GM18505 (cell line): Measurements from ENCODE around the gene FRAS1.
"Not testable (repeated sequence)": the region's sequence is repeated elsewhere in the genome, so short reads cannot be mapped to it uniquely, and the experiment has no call there.

Source experiments
- ATAC-seq: cut with Tn5 transposase; IDR thresholded peaks from one replicate; pipeline ENCODE4 v1.9.1; 2021; ENCODE audit not compliant: unreplicated experiment
- POLR2A ChIP-seq: IDR thresholded peaks from 4 replicates; pipeline ENCODE4 v1.6.1; 2011; ENCODE audit warnings: borderline replicate concordance; ENCODE audit not compliant: insufficient read depth, insufficient read length; ENCODE audit errors: extremely low read depth

FRAS1 gene

DNA sequence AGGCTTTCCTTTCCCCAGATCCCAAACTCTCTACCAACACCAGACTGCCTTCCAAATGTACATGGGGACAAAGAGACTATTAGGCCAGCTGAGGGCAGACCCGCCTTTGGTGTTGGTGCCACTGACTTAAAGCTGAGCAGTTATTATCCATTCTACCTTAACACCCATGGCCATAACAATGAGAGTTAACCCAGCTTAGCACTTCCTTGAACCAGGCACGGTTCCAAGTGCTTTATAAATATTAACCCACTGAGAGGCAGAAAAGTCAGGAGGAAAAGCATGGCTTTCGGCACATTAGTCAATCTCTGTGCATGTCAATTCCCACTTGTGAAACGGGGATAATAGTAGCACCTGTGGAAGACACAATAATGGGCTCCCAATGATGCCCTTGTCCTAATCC is 251.4 kb downstream of the FRAS1 start:
- ATAC-seq: no peak
- no peak for TF ChIP-seq POLR2A

DNA sequence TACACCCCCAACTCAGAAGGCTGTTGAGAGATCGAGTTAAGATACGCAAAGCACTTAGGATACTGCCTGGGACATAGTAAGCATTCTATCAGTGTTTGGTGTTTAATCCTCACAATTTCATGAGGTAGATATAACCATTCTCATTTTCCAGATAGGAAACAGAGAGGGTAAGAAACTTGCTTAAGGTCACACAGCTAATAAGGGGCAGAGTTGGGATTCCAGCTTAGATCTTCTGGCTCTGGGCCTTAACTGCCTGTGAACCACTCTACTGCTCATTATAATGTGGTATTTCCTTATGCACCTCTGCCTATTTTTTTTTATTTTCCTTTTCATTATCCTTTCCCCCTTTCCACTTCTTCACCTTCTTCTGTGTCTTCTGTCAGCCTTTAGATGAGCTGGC is 252.2 kb downstream of the FRAS1 start:
- no peak for TF ChIP-seq POLR2A
- ATAC-seq: no peak

DNA sequence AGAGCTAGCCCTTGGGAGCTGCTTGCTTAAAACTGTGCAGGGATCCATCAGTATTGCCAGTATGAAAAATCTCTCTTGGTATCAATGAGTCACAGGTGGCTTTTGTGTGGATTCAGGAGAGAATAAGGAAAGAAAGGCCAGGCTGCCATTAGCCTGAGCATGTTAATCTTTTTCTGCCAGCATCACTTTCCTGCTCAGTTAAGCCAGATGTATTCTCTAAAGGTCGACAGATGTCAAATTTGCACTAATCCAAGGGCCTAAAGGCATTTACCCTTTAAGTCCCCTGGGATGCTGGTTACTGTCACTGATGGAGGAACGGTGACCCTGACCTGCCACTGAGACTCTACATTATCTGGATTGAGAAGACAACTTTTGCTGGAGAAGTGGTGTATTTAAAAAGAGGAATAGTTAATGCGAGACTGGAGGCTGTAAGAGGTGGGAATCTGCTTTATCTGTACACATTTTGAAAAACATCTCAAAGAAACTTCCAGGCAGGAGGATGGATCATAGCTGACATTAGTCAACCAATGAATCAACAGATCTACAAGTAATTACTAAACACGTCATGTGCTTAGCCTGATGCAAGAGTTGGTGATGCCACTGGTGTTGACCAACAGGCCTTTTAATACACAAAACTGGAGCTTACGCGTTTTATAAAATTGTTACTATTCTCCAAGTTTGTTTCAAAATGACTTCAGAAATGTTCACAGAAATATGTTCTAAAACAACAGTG is 253.1 kb downstream of the FRAS1 start:
- ATAC-seq: no peak
- TF ChIP-seq POLR2A: no peak

DNA sequence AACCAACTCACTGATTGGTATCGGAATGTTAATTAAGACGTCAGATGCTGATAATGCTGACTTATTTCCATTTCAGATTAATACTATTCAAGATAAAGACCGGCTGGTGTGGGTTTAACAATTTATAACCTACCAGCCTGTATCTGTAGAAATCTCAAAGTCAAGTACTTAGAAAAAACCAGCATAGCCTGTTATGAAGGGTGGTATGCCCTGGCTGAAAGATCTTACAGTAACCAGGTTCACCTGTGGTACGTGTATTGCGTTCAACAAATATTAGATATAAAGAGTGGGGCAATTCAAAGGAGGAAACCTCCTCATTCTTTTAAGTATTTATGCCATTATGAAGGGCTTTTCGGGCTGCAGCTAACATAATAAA is 253.6 kb downstream of the FRAS1 start:
- no peak for ATAC-seq
- TF ChIP-seq POLR2A: no peak

DNA sequence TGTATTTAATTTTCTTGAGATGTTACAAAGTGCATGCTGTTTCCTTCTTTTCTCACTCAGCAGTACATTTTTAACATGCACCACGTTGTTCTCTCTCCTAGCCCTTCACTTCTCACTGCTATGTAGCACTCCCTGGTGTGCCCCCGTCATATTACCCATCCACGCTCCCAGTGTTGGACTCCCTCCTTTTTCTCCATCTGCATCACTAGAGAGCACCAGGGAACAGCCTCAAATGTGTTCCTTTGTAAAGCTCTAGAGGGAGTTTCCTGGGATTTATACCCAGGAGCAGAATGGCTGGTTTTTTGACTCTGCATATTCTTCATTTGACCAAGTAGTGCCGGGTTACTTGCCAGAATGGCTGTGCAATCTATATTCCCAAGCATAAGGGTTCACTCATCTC is 254.2 kb downstream of the FRAS1 start:
- no peak for TF ChIP-seq POLR2A
- ATAC-seq: no peak

DNA sequence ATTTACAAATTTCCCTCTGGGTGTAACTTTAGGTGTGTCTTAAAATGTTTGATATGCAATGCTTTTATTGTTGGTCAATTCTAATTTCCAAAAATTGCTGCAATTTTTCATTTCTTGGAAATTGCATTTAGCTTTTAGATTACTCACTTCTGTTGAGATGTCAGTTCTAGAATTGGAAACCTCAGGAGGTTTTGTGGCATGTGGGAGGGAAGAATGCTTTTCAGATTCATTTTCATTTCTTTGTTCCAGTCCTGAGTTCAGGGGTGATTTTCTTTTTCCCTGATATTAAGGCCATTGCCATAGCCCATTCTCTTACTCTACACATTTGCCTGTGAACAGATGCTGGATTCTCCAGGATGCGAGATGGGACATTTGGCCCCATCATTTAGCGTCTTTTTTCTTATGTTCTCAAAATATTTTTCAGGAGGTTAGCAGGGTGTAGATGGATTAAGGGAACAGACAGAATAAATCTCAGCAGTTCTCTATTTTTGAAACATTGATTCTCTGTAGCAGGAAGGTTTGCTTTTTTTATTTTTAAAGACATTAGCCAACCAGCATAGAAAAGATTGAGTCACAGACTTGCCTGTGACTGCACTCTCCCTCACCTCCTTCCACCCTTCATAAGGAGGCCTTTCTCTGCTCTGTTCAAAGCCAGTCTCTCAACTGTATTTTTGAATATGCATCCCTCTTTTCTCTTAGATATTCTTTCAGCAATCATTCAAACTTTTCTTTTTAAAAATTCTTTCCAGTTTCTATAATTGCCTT is 256.0 kb downstream of the FRAS1 start:
- no peak for ATAC-seq
- TF ChIP-seq POLR2A: no peak

DNA sequence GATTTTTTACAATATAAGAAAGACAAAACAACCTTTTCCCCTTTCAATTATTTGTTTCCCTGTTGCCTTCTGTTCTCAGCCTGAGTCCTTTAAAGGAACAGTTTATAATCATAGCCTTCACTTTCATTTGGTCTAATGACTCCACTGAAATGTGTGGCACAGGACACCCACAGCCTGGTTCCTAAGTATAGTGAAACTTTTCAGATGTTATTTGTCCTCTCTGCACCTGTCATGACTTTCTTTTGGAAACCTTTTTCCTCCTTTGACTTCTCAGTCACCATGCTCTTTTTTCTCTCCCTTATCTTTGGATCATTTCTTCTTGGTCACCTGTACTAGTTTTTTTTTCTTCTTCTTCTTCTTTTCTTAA is 256.6 kb downstream of the FRAS1 start:
- TF ChIP-seq POLR2A: no peak
- ATAC-seq: no peak

DNA sequence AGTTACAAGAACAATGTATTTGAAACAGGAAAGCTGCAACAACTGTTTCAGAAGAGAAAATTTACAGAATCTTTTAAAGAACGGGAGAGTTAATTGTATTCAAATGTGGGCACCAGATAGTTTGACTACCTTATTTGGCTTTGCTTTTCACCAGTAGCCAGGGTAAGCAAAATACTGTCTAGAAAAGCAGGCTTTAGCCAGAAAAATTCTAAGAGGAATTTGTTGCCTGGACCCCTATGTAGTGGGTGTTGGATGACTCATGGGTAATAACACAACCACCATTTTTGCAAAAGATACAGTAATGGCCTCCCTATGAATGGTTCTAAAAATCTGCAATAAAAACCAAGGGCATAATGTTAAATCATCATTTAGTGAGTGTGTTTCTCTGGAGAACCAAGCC is 261.0 kb downstream of the FRAS1 start:
- no peak for ATAC-seq
- TF ChIP-seq POLR2A: no peak

DNA sequence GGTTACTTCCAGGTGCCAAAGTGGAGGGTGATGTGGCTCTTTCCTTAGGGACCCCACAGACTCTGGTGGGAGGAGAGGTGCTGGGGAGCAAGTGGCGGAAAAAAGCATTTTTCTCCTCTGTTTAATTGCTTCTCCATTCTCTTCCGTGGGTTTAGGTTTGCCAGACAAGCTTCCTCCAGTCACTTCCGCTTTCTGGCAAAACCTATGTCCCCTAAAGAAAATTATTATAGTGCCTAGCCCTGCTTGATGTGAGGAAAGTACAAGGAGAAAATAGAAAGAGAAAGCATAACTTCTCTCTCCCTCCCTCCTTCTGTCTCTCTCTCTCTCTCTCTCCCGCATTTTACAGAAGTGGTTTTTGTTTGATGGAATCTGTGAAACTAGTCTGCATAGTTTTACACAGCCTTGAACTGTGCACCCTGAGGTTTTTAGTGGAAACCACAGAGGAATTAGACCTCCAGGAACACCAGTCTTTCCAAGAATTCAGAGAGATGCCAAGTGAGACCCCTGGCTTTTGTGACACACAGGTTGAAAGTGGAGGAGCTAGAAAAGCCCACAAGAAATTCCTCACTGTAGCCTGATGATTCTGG is 263.3 kb downstream of the FRAS1 start:
- TF ChIP-seq POLR2A: no peak
- ATAC-seq: no peak

DNA sequence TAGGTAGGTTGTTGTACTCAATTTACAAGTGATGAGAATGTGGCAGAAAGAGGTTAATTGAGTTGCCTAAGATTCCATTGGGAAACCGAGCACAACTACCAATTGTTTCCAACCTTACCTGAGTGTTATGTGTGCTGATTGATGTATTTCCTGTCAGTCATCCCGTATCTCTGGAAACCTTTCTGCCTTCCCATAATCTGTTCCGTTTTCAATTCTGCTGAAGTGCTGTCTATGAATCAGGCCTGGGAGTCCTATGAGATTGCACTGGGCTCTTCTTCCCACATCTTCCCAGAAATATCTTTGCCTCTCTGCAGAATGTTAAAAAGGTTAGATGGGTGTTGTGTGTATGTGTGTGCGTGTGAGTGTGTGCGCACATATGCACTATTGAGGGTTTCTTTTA is 264.9 kb downstream of the FRAS1 start:
- no peak for TF ChIP-seq POLR2A

DNA sequence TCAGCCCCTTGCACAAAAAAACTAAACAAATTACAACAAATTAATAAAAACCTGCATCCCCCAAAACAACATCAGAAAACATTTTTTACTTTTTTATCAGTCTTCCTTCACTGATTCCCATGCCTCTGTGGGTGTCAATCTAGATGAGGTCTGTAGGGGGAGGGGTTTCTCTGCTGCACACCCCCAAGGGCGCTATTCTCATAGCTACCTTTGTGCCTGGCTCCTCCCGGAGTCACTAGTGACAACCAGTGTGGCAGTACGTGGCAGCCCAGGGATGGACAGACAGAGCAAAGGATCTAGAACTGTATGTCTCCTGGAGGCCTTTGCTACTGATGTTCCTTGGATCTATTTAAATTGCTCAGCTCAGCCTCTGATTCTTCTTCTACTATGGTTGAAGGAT is 266.3 kb downstream of the FRAS1 start:
- no peak for TF ChIP-seq POLR2A

More for the DNA sequence above, 264.9 kb downstream of the FRAS1 start:
- ATAC-seq: no peak

DNA sequence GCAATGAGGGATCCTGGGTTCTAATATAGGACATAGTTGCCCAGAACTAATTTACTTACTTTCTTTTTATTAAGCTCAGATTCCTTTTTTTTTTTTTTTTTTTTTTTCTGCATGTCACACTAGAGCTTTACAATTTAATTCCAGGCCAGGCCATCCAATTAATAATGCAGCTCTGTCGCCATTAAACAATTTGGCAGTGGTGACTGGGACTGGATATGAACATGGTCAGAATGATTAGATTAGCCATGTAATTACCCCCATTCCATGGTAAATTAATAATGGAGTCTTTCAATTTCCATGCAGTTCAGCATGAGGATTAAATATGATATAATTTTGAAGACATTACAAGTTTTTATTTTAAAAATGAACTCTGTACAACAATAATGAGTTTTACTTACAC is 267.5 kb downstream of the FRAS1 start:
- no peak for TF ChIP-seq POLR2A
- ATAC-seq: no peak

More for the DNA sequence above, 266.3 kb downstream of the FRAS1 start:
- no peak for ATAC-seq

DNA sequence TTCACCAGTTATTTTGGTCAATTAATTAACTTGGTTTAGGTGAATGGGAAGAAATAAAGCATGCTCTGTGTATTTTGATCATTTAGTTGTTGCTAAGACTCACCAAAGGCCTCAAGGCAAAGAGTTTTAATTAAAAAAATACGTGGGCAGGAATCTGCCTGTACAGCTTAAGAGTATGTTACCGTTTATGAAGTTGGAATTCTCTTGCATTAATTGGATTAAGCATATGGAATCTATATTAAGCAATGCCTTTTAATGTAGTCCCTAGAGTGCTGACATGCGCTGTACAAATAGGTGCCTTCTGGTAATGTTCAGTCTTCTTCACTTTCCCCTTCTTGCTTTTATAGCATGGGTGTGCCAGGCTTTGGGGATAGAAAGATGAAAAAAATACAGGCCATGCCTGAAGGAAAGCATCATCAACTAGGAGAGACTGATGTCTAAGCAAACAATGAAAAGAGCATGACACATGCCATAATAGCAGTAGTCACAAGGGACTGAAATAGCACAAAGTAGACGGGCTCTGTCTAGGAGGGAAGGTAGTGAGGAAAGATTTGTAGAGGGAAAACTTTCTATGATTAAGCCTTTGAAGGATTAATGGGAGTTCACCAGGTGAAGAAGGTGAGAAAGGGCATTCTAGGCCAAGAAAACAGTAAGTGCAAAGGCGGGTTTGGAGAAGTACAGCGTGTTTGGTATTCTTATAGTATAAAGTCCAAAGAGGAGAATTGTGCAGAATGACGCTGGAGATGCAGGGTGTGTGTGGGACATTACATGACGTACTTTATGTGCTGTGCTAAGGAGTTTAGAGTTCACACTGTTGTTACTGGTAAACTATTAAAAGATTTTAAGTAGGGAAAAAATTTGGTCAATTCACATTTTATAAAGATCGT is 268.4 kb downstream of the FRAS1 start:
- TF ChIP-seq POLR2A: no peak
- ATAC-seq: no peak

DNA sequence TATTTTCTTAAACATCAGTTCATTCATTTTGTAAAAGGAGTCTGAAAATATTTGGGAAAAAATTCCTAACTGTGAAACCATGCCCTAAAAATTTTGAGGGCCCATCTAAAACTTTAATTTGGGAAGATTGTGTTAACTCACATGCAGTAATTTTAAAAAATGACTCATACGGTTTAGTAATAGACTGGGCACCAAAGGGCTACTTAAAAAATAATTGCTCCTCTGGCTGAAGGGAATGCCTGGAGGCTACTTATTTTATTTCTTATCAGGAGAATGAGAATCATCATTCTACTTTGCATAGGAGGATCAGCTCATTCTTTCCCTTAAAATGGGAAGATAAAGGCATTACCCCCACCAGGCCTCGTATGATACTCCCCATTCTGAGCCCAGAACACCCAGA is 271.5 kb downstream of the FRAS1 start:
- not testable (repeated sequence) for ATAC-seq

DNA sequence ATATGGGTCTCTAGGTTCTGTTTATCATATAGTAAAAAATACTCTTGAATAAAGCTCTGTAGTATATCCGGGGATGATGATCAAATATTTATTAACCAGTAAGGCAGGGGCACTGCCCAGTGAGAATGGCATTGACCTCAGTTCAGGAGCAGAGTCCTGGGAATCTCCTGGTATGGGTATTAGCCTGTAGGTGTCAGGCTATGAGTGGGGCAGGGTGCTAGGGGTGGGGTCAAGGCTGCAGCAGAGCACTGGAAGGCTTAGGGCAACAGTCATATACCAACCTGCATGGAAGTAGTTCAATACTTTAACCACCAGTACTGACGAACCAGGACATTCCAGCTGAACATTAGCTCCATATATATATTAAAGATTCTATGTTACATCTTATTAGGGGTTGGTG is 274.1 kb downstream of the FRAS1 start:
- ATAC-seq: no peak
- no peak for TF ChIP-seq POLR2A
